ENCODE data around the gene GALNT14.

Gene GALNT14

GRCh38 chr2:31020713-31021112 is 117.5 kb downstream of the GALNT14 start:
- DNase-seq (ENCODE audit: low spot score): no peak
- H3K27ac ChIP-seq: no peak overlapping the region
- ChIA-PET CTCF (no interaction called here), POLR2A (ENCODE audit: low non-redundant PET) (no interaction called here)
- TF ChIP-seq CTCF (conservative IDR thresholded peaks at IDR 0.05; ENCODE audit: low read depth): no peak

- H3K27ac ChIP-seq: no peak overlapping the region
- DNase-seq (ENCODE audit: low spot score): no peak
- ChIA-PET POLR2A (ENCODE audit: low non-redundant PET) (no interaction called here), CTCF (no interaction called here)
- no peak for TF ChIP-seq CTCF (conservative IDR thresholded peaks at IDR 0.05; ENCODE audit: low read depth)
Measured at GRCh38 chr2:31018280-31018679, 120.0 kb downstream of the GALNT14 start.

GRCh38 chr2:31016648-31017047 is 121.6 kb downstream of the GALNT14 start:
- ChIA-PET CTCF (no interaction called here), POLR2A (ENCODE audit: low non-redundant PET) (no interaction called here)
- DNase-seq (ENCODE audit: low spot score): no peak
- TF ChIP-seq CTCF (conservative IDR thresholded peaks at IDR 0.05; ENCODE audit: low read depth): no peak
- no peak overlapping the region for H3K27ac ChIP-seq

- no peak for TF ChIP-seq CTCF (conservative IDR thresholded peaks at IDR 0.05; ENCODE audit: low read depth)
- DNase-seq (ENCODE audit: low spot score): no peak
- no peak overlapping the region for H3K27ac ChIP-seq
- ChIA-PET CTCF (interaction anchor here (0.6 kb wide), 1 partner anchor 31 kb away, joined by 3 read pairs; no protein-coding TSS in a partner anchor), POLR2A (ENCODE audit: low non-redundant PET) (no interaction called here)
Measured at GRCh38 chr2:31014516-31014915, 123.7 kb downstream of the GALNT14 start.

- DNase-seq (ENCODE audit: low spot score): no peak
- POLR2A ChIA-PET (ENCODE audit: low non-redundant PET): no interaction called here
- no peak for TF ChIP-seq CTCF (conservative IDR thresholded peaks at IDR 0.05; ENCODE audit: low read depth)
- CTCF ChIA-PET: interaction anchor here (0.7 kb wide), 1 partner anchor 368 kb away, joined by 4 read pairs; no protein-coding TSS in a partner anchor
- no peak overlapping the region for H3K27ac ChIP-seq
Measured at GRCh38 chr2:31013301-31013700, 124.9 kb downstream of the GALNT14 start.

- CTCF ChIA-PET: no interaction called here
- DNase-seq (ENCODE audit: low spot score): peak; percentile 83
- POLR2A ChIA-PET (ENCODE audit: low non-redundant PET): no interaction called here
- TF ChIP-seq CTCF (conservative IDR thresholded peaks at IDR 0.05; ENCODE audit: low read depth): no peak
- H3K27ac ChIP-seq: no peak overlapping the region; the same call in 1 of the 2 replicates
Measured at GRCh38 chr2:31012406-31012805, 125.8 kb downstream of the GALNT14 start.

GRCh38 chr2:31011587-31011986 is 126.7 kb downstream of the GALNT14 start:
- ChIA-PET POLR2A (ENCODE audit: low non-redundant PET) (no interaction called here), CTCF (no interaction called here)
- TF ChIP-seq CTCF (conservative IDR thresholded peaks at IDR 0.05; ENCODE audit: low read depth): no peak
- no peak for DNase-seq (ENCODE audit: low spot score)
- H3K27ac ChIP-seq: no peak overlapping the region

Measured in RWPE1 (cell line).